NCI-H2029 treated with DMSO at 0.1 percent for 48 hours (cell line): ENCODE measurements around the gene FCN2.

Experiments
- DNase-seq: peaks from one replicate; lab custom pipeline; 2025; lab: John Stamatoyannopoulos, UW

Gene FCN2

GRCh38 chr9:134933076-134933659 is 52.6 kb downstream of the FCN2 start:
- no peak for DNase-seq

- DNase-seq, result no peak
These were observed 54.5 kb downstream of the FCN2 start for GRCh38 chr9:134935056-134935640.

- no peak for DNase-seq
These were observed 55.2 kb downstream of the FCN2 start for GRCh38 chr9:134935701-134936345.

- no peak for DNase-seq
These were observed 55.9 kb downstream of the FCN2 start for GRCh38 chr9:134936346-134937163.
